HepG2 (cell line): ENCODE data around the gene NELFB. TPM values are rescaled to one million over a fixed set of nuclear protein-coding genes. Genes with fewer than 3 reads are reported as not detected.

ENCODE experiments used
- CBFB ChIP-seq: sonication (generic); formaldehyde crosslinking; IDR thresholded peaks from 2 replicates; pipeline ENCODE4 v1.4.0; 2020; ENCODE audit warnings: missing genetic modification reagents
- CENPX ChIP-seq: sonication (generic); formaldehyde crosslinking; IDR thresholded peaks from 2 replicates; pipeline ENCODE4 v1.9.0; 2021; ENCODE audit warnings: mild to moderate bottlenecking, missing genetic modification reagents, moderate library complexity
- FOXK2 ChIP-seq: fragments of 450-650 bp; IDR thresholded peaks from 2 replicates; pipeline ENCODE4 v1.6.1; 2016
- HDAC2 ChIP-seq: sonication (generic); formaldehyde crosslinking; IDR thresholded peaks from 2 replicates; pipeline ENCODE4 v1.4.0; 2020; ENCODE audit warnings: missing genetic modification reagents
- JARID2 ChIP-seq: sonication (generic); formaldehyde crosslinking; IDR thresholded peaks from 2 replicates; pipeline ENCODE4 v1.8.1; 2023; ENCODE audit warnings: missing genetic modification reagents, inconsistent platforms; ENCODE audit not compliant: insufficient replicate concordance
- KDM5B ChIP-seq: sonication (generic); formaldehyde crosslinking; IDR thresholded peaks from 2 replicates; pipeline ENCODE4 v1.4.0; 2020; ENCODE audit warnings: missing genetic modification reagents, mild to moderate bottlenecking, borderline replicate concordance
- LBX2 ChIP-seq: sonication (generic); formaldehyde crosslinking; IDR thresholded peaks from 2 replicates; pipeline ENCODE4 v1.5.0; 2020; ENCODE audit warnings: missing genetic modification reagents, mild to moderate bottlenecking, borderline replicate concordance
- LCORL ChIP-seq, 2 experiments: fragments of 450-650 bp in 1 of 2; sonication (generic) in 1 of 2; formaldehyde crosslinking in 1 of 2; IDR thresholded peaks; 2 replicates each; pipeline versions ENCODE4 v1.5.0 to v1.6.1; 2017 to 2020; ENCODE audit warnings: antibody characterized with exemption in 1 of 2, missing genetic modification reagents in 1 of 2
- PHF5A ChIP-seq: IDR thresholded peaks from one replicate; pipeline ENCODE4 v1.6.1; 2018; ENCODE audit warnings: low read depth, missing genetic modification reagents; ENCODE audit not compliant: unreplicated experiment
- PLRG1 ChIP-seq: fragments of 450-650 bp; conservative IDR thresholded peaks from 2 replicates; pipeline ENCODE4 v1.6.1; 2016
- RBM22 ChIP-seq: fragments of 200-400 bp; formaldehyde crosslinking; optimal IDR thresholded peaks from 2 replicates; pipeline ENCODE3; 2017; ENCODE audit warnings: mild to moderate bottlenecking, low read length, moderate library complexity
- SALL1 ChIP-seq: sonication (generic); formaldehyde crosslinking; IDR thresholded peaks from 2 replicates; pipeline ENCODE4 v1.8.0; 2022; ENCODE audit warnings: mild to moderate bottlenecking, missing genetic modification reagents
- SAP130 ChIP-seq: IDR thresholded peaks from 2 replicates; pipeline ENCODE4 v1.6.1; 2016; ENCODE audit warnings: low read depth
- TARDBP ChIP-seq: sonication (generic); formaldehyde crosslinking; IDR thresholded peaks from 2 replicates; pipeline ENCODE4 v1.8.0; 2022; ENCODE audit warnings: mild to moderate bottlenecking, missing genetic modification reagents
- TEAD3 ChIP-seq: optimal IDR thresholded peaks from 2 replicates; pipeline ENCODE3; 2016; ENCODE audit warnings: borderline replicate concordance
- U2AF2 ChIP-seq: fragments of 200-400 bp; formaldehyde crosslinking; IDR thresholded peaks from 2 replicates; pipeline ENCODE4 v1.6.1; 2017; ENCODE audit warnings: low read depth, mild to moderate bottlenecking, low read length
- ZBTB10 ChIP-seq: sonication (generic); formaldehyde crosslinking; IDR thresholded peaks from 2 replicates; pipeline ENCODE4 v1.4.0; 2020; ENCODE audit warnings: missing genetic modification reagents, borderline replicate concordance
- ZNF10 ChIP-seq: sonication (generic); formaldehyde crosslinking; IDR thresholded peaks from 2 replicates; pipeline ENCODE4 v1.4.0; 2020; ENCODE audit warnings: mild to moderate bottlenecking, low read depth, missing genetic modification reagents, borderline replicate concordance
- ZNF362 ChIP-seq: sonication (generic); formaldehyde crosslinking; IDR thresholded peaks from 2 replicates; pipeline ENCODE4 v1.4.0; 2020; ENCODE audit warnings: missing genetic modification reagents, mild to moderate bottlenecking, borderline replicate concordance
- ZNF574 ChIP-seq: sonication (generic); formaldehyde crosslinking; IDR thresholded peaks from 2 replicates; pipeline ENCODE4 v1.4.0; 2020; ENCODE audit warnings: missing genetic modification reagents
- ZSCAN31 ChIP-seq: sonication (generic); formaldehyde crosslinking; IDR thresholded peaks from 2 replicates; pipeline ENCODE4 v1.5.0; 2020; ENCODE audit warnings: low read depth, mild to moderate bottlenecking, missing genetic modification reagents
- polyA plus RNA-seq, 8 experiments: library from polyadenylated mRNA; depleted of rRNA in 3 of 8; stranded (reverse) in 7 of 8; unstranded in 1 of 8; fragments of >200 nt; fragmentation: Illumina TruSeq in 4 of 8; extraction: Trizol in 4 of 8; gene quantifications; 2 replicates each; pipeline versions ENCODE4 v1.2.1 to v1.2.3, GENCODE V29; 2011 to 2016; ENCODE audit warnings: low read depth in 4 of 8, missing spikeins in 1 of 8, mixed read lengths in 1 of 8; ENCODE audit not compliant: insufficient read depth in 1 of 8
- total RNA-seq, 5 experiments: library from RNA; depleted of rRNA; stranded (reverse); fragments of >200 nt; fragmentation: Illumina TruSeq; extraction: Trizol; gene quantifications; 2 replicates each; pipeline ENCODE4 v1.2.3, GENCODE V29; 2016; ENCODE audit warnings: low read depth in 1 of 5

NELFB gene
- total and polyA plus RNA-seq, 2 of the 13 experiments (the other 11 are each of a cell fraction or from before 2014, with no cell fraction given): 26.5 to 45.8 TPM

GRCh38 chr9:137227054-137227852 is 27.9 kb upstream of the NELFB start, which contains the start of gene RNF224 (continued):
- no peak for TF ChIP-seq CENPX (CRISPR knock-in tag)
- TF ChIP-seq SAP130 (CRISPR knock-in tag): peak; percentile 50; the same call in 1 of the 2 replicates
- TF ChIP-seq ZNF362: no peak
- no peak for TF ChIP-seq LCORL (IDR thresholded peaks at IDR 0.05)
- TF ChIP-seq LCORL (CRISPR knock-in tag; IDR thresholded peaks at IDR 0.05): peak; percentile 76; the same call in 1 of the 2 replicates
- TF ChIP-seq ZNF10: no peak
- peak; percentile 8 for TF ChIP-seq ZNF574 (CRISPR knock-in tag)
- no peak for TF ChIP-seq JARID2 (CRISPR knock-in tag)
- TF ChIP-seq HDAC2: peak; percentile 43; the same call in 1 of the 2 replicates
- TF ChIP-seq ZSCAN31: no peak
- TF ChIP-seq ZBTB10 (CRISPR knock-in tag): no peak
- no peak for TF ChIP-seq KDM5B (CRISPR knock-in tag)
- no peak for TF ChIP-seq FOXK2
- TF ChIP-seq TARDBP (CRISPR knock-in tag): peak; percentile 26; the same call in 1 of the 2 replicates
- TF ChIP-seq TEAD3: no peak
- peak; percentile 55 for TF ChIP-seq SALL1
- TF ChIP-seq RBM22: peak; percentile 47
- TF ChIP-seq U2AF2: no peak
- TF ChIP-seq CBFB (CRISPR knock-in tag): peak; percentile 12; the same call in 1 of the 2 replicates
- no peak for TF ChIP-seq PLRG1
- TF ChIP-seq LBX2 (CRISPR knock-in tag): no peak
- no peak for TF ChIP-seq PHF5A (CRISPR knock-in tag)
